ENCODE data around the gene CACNA2D2. TPM values are rescaled to one million over a fixed set of nuclear protein-coding genes. Genes with fewer than 3 reads are reported as not detected.

Gene CACNA2D2
- total and polyA plus RNA-seq, 2 of the 13 experiments (the other 11 are each of a cell fraction or from before 2014, with no cell fraction given): not detected

DNA sequence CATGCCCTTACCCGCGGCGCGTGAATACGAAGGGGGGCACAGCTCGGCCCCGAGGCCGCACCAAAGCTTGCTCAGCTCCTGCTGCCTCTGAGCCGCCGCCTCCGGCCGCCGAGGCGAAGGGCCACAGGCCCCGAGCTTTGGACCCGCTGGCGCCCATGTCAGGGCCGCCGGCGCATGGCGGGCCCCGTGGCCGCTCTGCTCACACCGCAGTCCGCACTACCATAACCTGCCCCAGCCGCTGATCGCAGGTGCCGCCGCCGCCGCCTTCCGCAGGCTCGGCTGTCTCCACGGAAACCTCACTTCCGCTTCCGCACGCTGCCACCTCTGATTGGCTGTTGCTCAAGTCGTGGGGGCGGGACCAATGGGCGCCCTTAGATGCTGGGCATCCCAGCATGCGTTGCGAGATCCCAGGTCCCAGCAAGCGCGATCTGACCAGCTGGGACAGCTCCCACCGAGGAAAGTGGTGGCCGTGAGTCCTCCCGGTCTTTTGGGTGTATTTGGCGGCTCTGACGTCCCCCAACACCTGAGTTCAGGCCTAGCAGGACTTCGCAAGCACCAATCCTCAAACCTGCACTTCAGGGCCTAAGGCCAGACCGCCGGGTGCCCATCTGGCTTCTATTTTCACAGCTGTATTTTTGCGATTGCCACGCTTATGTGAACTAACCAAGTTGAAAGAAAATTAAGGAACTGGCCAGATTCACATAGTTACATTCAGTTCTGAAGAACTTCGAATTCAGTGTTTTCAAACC, 175.3 kb downstream of the CACNA2D2 start, which contains the start of gene TUSC2 (continued):
- TF ChIP-seq YEATS2 (CRISPR knock-in tag; IDR thresholded peaks at IDR 0.05; ENCODE audit: borderline replicate concordance) (peak; percentile 88), ETV5 (CRISPR knock-in tag; IDR thresholded peaks at IDR 0.05; ENCODE audit: borderline replicate concordance) (peak; percentile 62), ZFYVE20 (CRISPR knock-in tag; IDR thresholded peaks at IDR 0.05; ENCODE audit: borderline replicate concordance, low read depth) (no peak), ZNF547 (CRISPR knock-in tag; IDR thresholded peaks at IDR 0.05) (peak; percentile 31; the same call in 1 of the 2 replicates), KDM5B (CRISPR knock-in tag; IDR thresholded peaks at IDR 0.05; ENCODE audit: borderline replicate concordance) (peak; percentile 81; the same call in 1 of the 2 replicates), NKX3-1 (CRISPR knock-in tag; IDR thresholded peaks at IDR 0.05) (peak; percentile 39; the same call in 1 of the 2 replicates), MATR3 (CRISPR knock-in tag; IDR thresholded peaks at IDR 0.05) (no peak), ZNF577 (CRISPR knock-in tag; IDR thresholded peaks at IDR 0.05; ENCODE audit: borderline replicate concordance, low read depth) (no peak), ZNF296 (CRISPR knock-in tag; conservative IDR thresholded peaks at IDR 0.05) (no peak), ZNF274 (CRISPR knock-in tag; IDR thresholded peaks at IDR 0.05) (peak; percentile 71; the same call in 1 of the 2 replicates), ARNT2 (CRISPR knock-in tag; IDR thresholded peaks at IDR 0.05; ENCODE audit: low read depth) (0 out of 2 replicates have a peak, but pooled peaks have one; percentile 39), ZNF160 (CRISPR knock-in tag; IDR thresholded peaks at IDR 0.05) (no peak), HMGXB3 (CRISPR knock-in tag; IDR thresholded peaks at IDR 0.05; ENCODE audit: borderline replicate concordance) (peak; percentile 82; the same call in 1 of the 2 replicates), ZNF747 (CRISPR knock-in tag; IDR thresholded peaks at IDR 0.05; ENCODE audit: borderline replicate concordance) (peak; percentile 65; the same call in 1 of the 2 replicates), POLR2G (IDR thresholded peaks at IDR 0.05; ENCODE audit: low read depth, low read length) (peak; percentile 94), ZSCAN22 (CRISPR knock-in tag; IDR thresholded peaks at IDR 0.05) (no peak), SETDB1 (CRISPR knock-in tag; IDR thresholded peaks at IDR 0.05; ENCODE audit: borderline replicate concordance) (no peak), JDP2 (CRISPR knock-in tag; IDR thresholded peaks at IDR 0.05; ENCODE audit: borderline replicate concordance) (no peak), ZNF501 (CRISPR knock-in tag; IDR thresholded peaks at IDR 0.05) (peak; percentile 65; the same call in 1 of the 2 replicates), IRF9 (CRISPR knock-in tag; IDR thresholded peaks at IDR 0.05; ENCODE audit: borderline replicate concordance) (0 out of 2 replicates have a peak, but pooled peaks have one; percentile 52), KAT7 (CRISPR knock-in tag; IDR thresholded peaks at IDR 0.05; ENCODE audit: borderline replicate concordance) (peak; percentile 69; the same call in 1 of the 2 replicates), DR1 (CRISPR knock-in tag; IDR thresholded peaks at IDR 0.05) (peak; percentile 82), DBP (CRISPR knock-in tag; IDR thresholded peaks at IDR 0.05; ENCODE audit: not compliant biosample characterization) (no peak)

Measured in HepG2 (cell line).